ENCODE results near the gene PDIK1L.

The PDIK1L gene

GRCh38 chr1:26138974-26139558 lies 27.4 kb downstream of the PDIK1L start:
- Histone ChIP-seq H3K4me3 (no peak overlapping the region), H3K27ac (no peak overlapping the region)
- no peak for TF ChIP-seq CTCF (IDR thresholded peaks at IDR 0.05)
- DNase-seq (ENCODE audit: low spot score), result no peak

- H3K27ac ChIP-seq, result no peak overlapping the region
- H3K4me3 ChIP-seq, result no peak overlapping the region
- TF ChIP-seq CTCF (IDR thresholded peaks at IDR 0.05), result no peak
- DNase-seq (ENCODE audit: low spot score), result no peak
Measured at GRCh38 chr1:26142159-26142558, 30.5 kb downstream of the PDIK1L start.

GRCh38 chr1:26145041-26145959 lies 33.7 kb downstream of the PDIK1L start:
- peak; percentile 59 for TF ChIP-seq CTCF (IDR thresholded peaks at IDR 0.05)
- Histone ChIP-seq H3K27ac (no peak overlapping the region), H3K4me3 (no peak overlapping the region)
- no peak for DNase-seq (ENCODE audit: low spot score)

GRCh38 chr1:26145960-26146294 lies 34.3 kb downstream of the PDIK1L start:
- Histone ChIP-seq H3K27ac (no peak overlapping the region), H3K4me3 (no peak overlapping the region)
- no peak for TF ChIP-seq CTCF (IDR thresholded peaks at IDR 0.05)
- no peak for DNase-seq (ENCODE audit: low spot score)

- no peak for TF ChIP-seq CTCF (IDR thresholded peaks at IDR 0.05)
- Histone ChIP-seq H3K27ac (no peak overlapping the region), H3K4me3 (no peak overlapping the region)
- DNase-seq (ENCODE audit: low spot score), result no peak
Measured at GRCh38 chr1:26148887-26149286, 37.3 kb downstream of the PDIK1L start.

- H3K27ac ChIP-seq, result no peak overlapping the region
- TF ChIP-seq CTCF (IDR thresholded peaks at IDR 0.05), result no peak
Measured at GRCh38 chr1:26153966-26154532, 42.4 kb downstream of the PDIK1L start.

More at GRCh38 chr1:26153966-26154532, 42.4 kb downstream of the PDIK1L start:
- DNase-seq (ENCODE audit: low spot score), result no peak
- H3K4me3 ChIP-seq, result no peak overlapping the region

Measured in coronary artery (tissue), 2 donors.